HEK293T (cell line): ENCODE data around the gene COL4A3.

Experiments
- CTCF ChIA-PET: fragments of 350-600 bp; formaldehyde crosslinking; extraction: SDS; loops from one replicate; lab custom pipeline; 2021; ENCODE audit warnings: antibody characterized with exemption, inconsistent platforms; lab: Yijun Ruan, JAX
- POLR2A ChIA-PET: fragments of 350-600 bp; formaldehyde crosslinking; extraction: SDS; loops from one replicate; lab custom pipeline; 2020; ENCODE audit warnings: antibody characterized with exemption, inconsistent platforms; lab: Yijun Ruan, JAX
- DNase-seq: peaks from one replicate; pipeline ENCODE4 v3.0.0; 2012; ENCODE audit warnings: mixed read lengths; ENCODE audit errors: extremely low spot score
- ARNT ChIP-seq: fragments of 450-650 bp; IDR thresholded peaks from 2 replicates; pipeline ENCODE4 v1.6.1; 2017; ENCODE audit warnings: mild to moderate bottlenecking
- BHLHE40 ChIP-seq: fragments of 450-650 bp; IDR thresholded peaks from 2 replicates; pipeline ENCODE4 v1.6.1; 2016; ENCODE audit warnings: mild to moderate bottlenecking, moderate library complexity, borderline replicate concordance
- CTBP1 ChIP-seq: fragments of 450-650 bp; IDR thresholded peaks from 2 replicates; pipeline ENCODE4 v1.6.1; 2016; ENCODE audit warnings: borderline replicate concordance
- ELF4 ChIP-seq: fragments of 450-650 bp; IDR thresholded peaks from 2 replicates; pipeline ENCODE4 v1.6.1; 2017; ENCODE audit warnings: antibody characterized with exemption
- FOXA1 ChIP-seq: fragments of 450-650 bp; IDR thresholded peaks from 2 replicates; pipeline ENCODE4 v1.6.1; 2016; ENCODE audit warnings: mild to moderate bottlenecking
- FOXK2 ChIP-seq: fragments of 450-650 bp; IDR thresholded peaks from 2 replicates; pipeline ENCODE4 v1.6.1; 2016; ENCODE audit warnings: mild to moderate bottlenecking
- FOXM1 ChIP-seq: fragments of 450-650 bp; IDR thresholded peaks from 2 replicates; pipeline ENCODE4 v1.6.1; 2017; ENCODE audit warnings: mild to moderate bottlenecking, borderline replicate concordance
- HDGF ChIP-seq: fragments of 450-650 bp; IDR thresholded peaks from 2 replicates; pipeline ENCODE4 v1.6.1; 2017; ENCODE audit warnings: antibody characterized with exemption, borderline replicate concordance
- L3MBTL2 ChIP-seq: fragments of 450-650 bp; conservative IDR thresholded peaks from 2 replicates; pipeline ENCODE4 v1.6.1; 2016; ENCODE audit warnings: mild to moderate bottlenecking
- LEF1 ChIP-seq: fragments of 450-650 bp; IDR thresholded peaks from 2 replicates; pipeline ENCODE4 v1.6.1; 2017; ENCODE audit warnings: mild to moderate bottlenecking, borderline replicate concordance
- NFRKB ChIP-seq: fragments of 450-650 bp; IDR thresholded peaks from 2 replicates; pipeline ENCODE4 v1.6.1; 2016; ENCODE audit warnings: mild to moderate bottlenecking, moderate library complexity
- PKNOX1 ChIP-seq: fragments of 450-650 bp; IDR thresholded peaks from 2 replicates; pipeline ENCODE4 v1.6.1; 2016
- SP1 ChIP-seq: fragments of 450-650 bp; IDR thresholded peaks from 2 replicates; pipeline ENCODE4 v1.6.1; 2017
- SUZ12 ChIP-seq: fragments of 450-650 bp; IDR thresholded peaks from 2 replicates; pipeline ENCODE4 v1.6.1; 2016; ENCODE audit warnings: mild to moderate bottlenecking
- TARDBP ChIP-seq: fragments of 450-650 bp; IDR thresholded peaks from 2 replicates; pipeline ENCODE4 v1.6.1; 2016
- ZNF384 ChIP-seq: fragments of 450-650 bp; IDR thresholded peaks from 2 replicates; pipeline ENCODE4 v1.6.1; 2016

COL4A3 gene

DNA sequence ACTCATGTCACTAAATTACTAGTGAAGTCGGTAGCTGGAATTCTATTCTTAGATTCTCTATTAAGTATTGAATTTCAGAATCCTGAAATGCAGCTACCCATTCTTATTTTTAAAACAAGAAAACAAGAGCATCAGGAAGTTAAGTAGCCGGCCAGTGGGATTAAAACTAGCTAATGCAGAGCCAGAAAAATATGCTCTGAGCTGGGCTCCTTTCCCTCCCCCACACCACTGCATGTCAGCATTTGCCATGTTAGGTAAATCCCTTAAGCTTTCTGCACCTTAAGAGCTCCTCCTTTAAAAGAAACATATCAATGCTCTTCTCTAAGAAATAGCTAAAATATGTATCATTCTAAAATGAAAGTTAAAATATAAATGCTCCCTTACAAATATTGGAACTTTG is 88.4 kb downstream of the COL4A3 start:
- ChIA-PET POLR2A (no interaction called here), CTCF (interaction anchor here (1.6 kb wide), 1 partner anchor 15 kb away, joined by 5 read pairs; no protein-coding TSS in a partner anchor)
- no peak for TF ChIP-seq FOXM1
- no peak for TF ChIP-seq LEF1
- TF ChIP-seq ARNT, result no peak
- TF ChIP-seq SP1, result no peak
- no peak for TF ChIP-seq CTBP1
- TF ChIP-seq PKNOX1, result no peak
- no peak for DNase-seq

DNA sequence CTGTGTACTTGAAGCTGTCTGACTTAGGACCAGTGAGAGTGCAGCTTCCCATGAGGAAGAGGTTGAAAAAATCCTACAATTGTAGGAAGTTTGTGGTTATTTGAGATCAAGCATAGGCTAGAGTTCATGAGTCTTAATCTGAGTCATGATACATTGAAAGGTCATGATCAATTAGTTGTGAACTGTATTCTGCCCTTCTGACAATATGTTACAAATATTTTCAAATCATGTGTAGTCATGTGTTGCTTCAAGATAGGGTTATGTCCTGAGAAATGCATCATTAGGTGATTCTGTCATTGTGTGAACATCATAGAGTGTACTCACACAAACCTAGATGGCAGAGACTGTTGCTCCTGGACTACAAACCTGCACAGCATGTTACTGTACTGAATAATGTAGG is 92.2 kb downstream of the COL4A3 start:
- TF ChIP-seq LEF1, result no peak
- TF ChIP-seq FOXA1, result no peak
- no peak for TF ChIP-seq TARDBP
- no peak for TF ChIP-seq FOXK2
- no peak for TF ChIP-seq ELF4
- TF ChIP-seq PKNOX1, result no peak
- no peak for TF ChIP-seq SP1
- TF ChIP-seq FOXM1, result no peak
- TF ChIP-seq SUZ12, result no peak
- TF ChIP-seq NFRKB, result no peak
- no peak for TF ChIP-seq HDGF
- no peak for TF ChIP-seq L3MBTL2
- TF ChIP-seq BHLHE40, result no peak
- no peak for TF ChIP-seq CTBP1
- TF ChIP-seq ARNT, result no peak
- TF ChIP-seq ZNF384, result no peak
- no peak for DNase-seq
- ChIA-PET POLR2A (no interaction called here), CTCF (no interaction called here)

DNA sequence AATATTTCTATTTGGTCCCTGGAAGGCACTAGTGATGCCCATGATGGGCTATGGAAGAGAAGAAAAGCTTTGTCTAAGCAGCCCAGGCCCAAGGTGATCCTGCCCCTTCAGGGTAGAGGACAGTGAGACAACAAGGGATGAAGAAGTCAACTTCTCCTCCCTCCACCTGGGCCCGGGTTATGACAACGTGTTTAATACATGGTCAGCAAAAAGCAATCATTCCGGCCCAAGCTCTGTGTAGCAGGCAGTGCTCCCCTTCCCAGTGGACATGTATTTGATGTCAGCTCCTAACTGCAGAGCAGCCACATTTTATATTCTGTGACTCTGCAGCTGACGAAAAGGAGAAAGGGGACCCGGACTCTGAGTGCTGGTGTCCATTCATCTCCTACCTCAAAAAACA is 93.4 kb downstream of the COL4A3 start:
- no peak for TF ChIP-seq BHLHE40
- TF ChIP-seq SP1, result no peak
- TF ChIP-seq L3MBTL2, result no peak
- no peak for TF ChIP-seq FOXA1
- TF ChIP-seq HDGF, result no peak
- TF ChIP-seq NFRKB, result no peak
- no peak for TF ChIP-seq ELF4
- no peak for TF ChIP-seq CTBP1
- POLR2A ChIA-PET, result no interaction called here
- CTCF ChIA-PET, result no interaction called here
- no peak for DNase-seq

DNA sequence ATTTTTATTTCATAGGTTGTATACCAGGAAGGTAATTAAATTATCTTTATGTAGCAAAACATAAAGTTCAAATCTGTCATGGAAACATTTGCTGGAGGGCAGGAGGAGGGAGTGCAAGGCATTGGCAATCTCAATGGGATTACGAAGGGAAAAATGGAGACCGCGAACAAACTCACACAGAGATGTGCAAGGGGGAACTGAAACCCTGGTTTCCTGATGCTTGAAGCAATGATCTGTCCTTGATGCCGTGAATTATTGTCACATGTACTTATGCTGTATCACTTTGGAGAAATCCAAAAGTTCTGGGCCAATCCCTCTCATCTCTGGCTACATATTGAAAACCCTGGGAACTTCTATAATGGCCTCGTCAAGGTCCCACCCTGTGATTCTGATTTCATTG is 95.6 kb downstream of the COL4A3 start:
- POLR2A ChIA-PET, result no interaction called here
- DNase-seq, result no peak
- CTCF ChIA-PET, result no interaction called here
- TF ChIP-seq CTBP1 (no peak), SUZ12 (no peak), ZNF384 (no peak), BHLHE40 (no peak), FOXK2 (no peak), L3MBTL2 (no peak), LEF1 (no peak), TARDBP (no peak), HDGF (no peak)

DNA sequence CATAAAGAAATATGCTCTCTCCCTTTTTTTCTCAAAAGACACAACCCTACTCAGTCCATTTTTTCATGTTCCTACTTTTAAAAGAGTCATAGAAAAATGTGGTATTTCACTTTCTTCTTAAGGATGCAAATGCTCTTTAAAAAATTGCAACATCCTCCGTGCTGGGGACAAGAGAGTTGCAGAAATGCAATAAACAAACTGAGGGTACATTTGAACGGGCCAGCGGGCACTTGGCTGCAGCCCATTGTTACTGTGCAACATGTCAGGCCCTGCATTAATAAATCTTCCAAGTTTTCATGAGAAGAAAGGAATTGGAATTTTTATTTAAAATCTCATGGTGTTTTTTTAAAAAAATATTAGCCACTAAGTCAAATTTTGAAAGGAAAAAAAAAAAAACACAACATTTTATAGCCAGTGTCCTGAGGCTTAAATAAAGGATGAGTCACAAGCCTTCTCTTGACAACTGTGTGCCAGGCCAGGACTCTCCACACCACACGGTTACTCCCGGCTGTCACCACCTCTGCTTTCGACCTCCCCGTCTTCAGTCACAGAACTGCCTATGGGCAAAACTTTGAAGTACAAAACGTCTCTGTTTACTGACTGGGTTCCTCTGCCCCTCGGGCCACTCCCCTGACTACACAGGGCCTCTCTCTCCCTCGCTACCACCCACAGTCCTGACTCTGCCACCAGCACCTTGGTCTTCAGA is 103.1 kb downstream of the COL4A3 start:
- ChIA-PET POLR2A (no interaction called here), CTCF (interaction anchor here (1.2 kb wide), 1 partner anchor 29 kb away, joined by 3 read pairs; no protein-coding TSS in a partner anchor)
- no peak for TF ChIP-seq ARNT
- no peak for TF ChIP-seq L3MBTL2
- TF ChIP-seq FOXA1, result no peak
- TF ChIP-seq ELF4, result no peak
- TF ChIP-seq SUZ12, result no peak
- no peak for TF ChIP-seq FOXK2
- no peak for TF ChIP-seq FOXM1
- TF ChIP-seq PKNOX1, result no peak
- no peak for DNase-seq

DNA sequence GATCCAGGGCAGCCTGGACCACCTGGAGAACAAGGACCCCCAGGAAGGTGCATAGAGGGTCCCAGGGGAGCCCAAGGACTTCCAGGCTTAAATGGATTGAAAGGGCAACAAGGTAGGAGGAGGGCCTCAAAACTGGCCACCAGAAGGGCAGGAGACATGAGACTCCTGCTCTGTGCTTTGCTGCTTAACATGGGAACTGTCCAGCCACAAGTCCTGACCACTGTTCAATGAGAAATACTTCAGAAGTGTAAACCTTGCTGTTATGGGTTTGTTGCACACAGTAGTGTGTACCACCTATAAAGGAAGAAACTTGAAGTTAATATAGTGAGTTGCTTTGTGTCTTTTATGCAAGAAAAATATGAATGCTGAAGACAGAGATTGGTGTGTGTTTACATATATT is 116.5 kb downstream of the COL4A3 start:
- no peak for DNase-seq
- POLR2A ChIA-PET, result no interaction called here
- TF ChIP-seq BHLHE40 (no peak), HDGF (no peak), FOXA1 (no peak), LEF1 (no peak), SUZ12 (no peak)
- CTCF ChIA-PET, result no interaction called here

- POLR2A ChIA-PET, result no interaction called here
- no peak for DNase-seq
- CTCF ChIA-PET, result no interaction called here
- no peak for TF ChIP-seq ZNF384
- TF ChIP-seq ELF4, result no peak
- no peak for TF ChIP-seq FOXM1
- no peak for TF ChIP-seq PKNOX1
- no peak for TF ChIP-seq CTBP1
- no peak for TF ChIP-seq FOXK2
- TF ChIP-seq SUZ12, result no peak
- no peak for TF ChIP-seq HDGF
Measured at GRCh38 chr2:227285741-227286236, 121.4 kb downstream of the COL4A3 start.
